Measurements from ENCODE around the gene LAPTM5.
A peak's percentile ranks its signal among the peaks of the same experiment; 100 is the strongest.

The LAPTM5 gene

GRCh38 chr1:30718636-30719405 lies 38.8 kb downstream of the LAPTM5 start (continued):
- TF ChIP-seq ZBTB7A (tag by site-specific recombination; IDR thresholded peaks at IDR 0.05; ENCODE audit: low read depth) (peak; percentile 73; the same call in 1 of the 2 replicates), AEBP2 (tag by site-specific recombination; IDR thresholded peaks at IDR 0.05; ENCODE audit: borderline replicate concordance) (no peak), ZBTB44 (tag by site-specific recombination; IDR thresholded peaks at IDR 0.05) (no peak), OSR2 (tag by site-specific recombination; IDR thresholded peaks at IDR 0.05) (no peak; the same call in none of the 2 replicates), ZNF2 (tag by site-specific recombination; IDR thresholded peaks at IDR 0.05) (peak; percentile 63; the same call in 1 of the 2 replicates), GLI4 (tag by site-specific recombination; IDR thresholded peaks at IDR 0.05) (peak; percentile 66; the same call in 1 of the 2 replicates), WT1 (tag by site-specific recombination; IDR thresholded peaks at IDR 0.05) (no peak), KLF9 (tag by site-specific recombination; IDR thresholded peaks at IDR 0.05; ENCODE audit: low read depth) (peak; percentile 95), IKZF3 (tag by site-specific recombination; IDR thresholded peaks at IDR 0.05) (no peak)

- ChIA-PET POLR2A (interaction anchor here (0.7 to 2.1 kb wide), 5 partner anchors 14 to 1355 kb away, joined by 3 to 24 read pairs (median 5); no protein-coding TSS in a partner anchor), CTCF (interaction anchor here (0.5 to 13.2 kb wide), 32 partner anchors 10 to 1666 kb away, joined by 3 to 374 read pairs (median 4); no protein-coding TSS in a partner anchor)
- H3K36me3 ChIP-seq (ENCODE audit: control insufficient read depth in 2 of 2, insufficient read depth in 1 of 2, low read length in 2 of 2) = no peaks in the 10 kb centered on the region
- H3K4me1 ChIP-seq (ENCODE audit: control insufficient read depth, insufficient read depth, low read length) = no peaks in the 10 kb centered on the region
- no peaks in the 10 kb centered on the region for H3K9me3 ChIP-seq (ENCODE audit: control insufficient read depth, insufficient read depth, low read depth, low read length)
- peak overlapping the region; percentile 12; the same call in 1 of the 2 replicates for H3K4me3 ChIP-seq (ENCODE audit: low read depth, low read length)
- no peak overlapping the region for H3K27ac ChIP-seq (ENCODE audit: extremely low read depth, low read depth, low read length)
- TF ChIP-seq SCRT1 (tag by site-specific recombination; IDR thresholded peaks at IDR 0.05; ENCODE audit: borderline replicate concordance) (no peak), KLF9 (tag by site-specific recombination; IDR thresholded peaks at IDR 0.05; ENCODE audit: low read depth) (peak; percentile 41; the same call in 1 of the 2 replicates), ZNF140 (tag by site-specific recombination; IDR thresholded peaks at IDR 0.05) (no peak), SP3 (tag by site-specific recombination; IDR thresholded peaks at IDR 0.05) (peak; percentile 95), ZNF292 (tag by site-specific recombination; IDR thresholded peaks at IDR 0.05; ENCODE audit: borderline replicate concordance, low read depth) (no peak), ZNF558 (tag by site-specific recombination; IDR thresholded peaks at IDR 0.05) (no peak), ZNF132 (tag by site-specific recombination; IDR thresholded peaks at IDR 0.05; ENCODE audit: borderline replicate concordance) (no peak), ZNF677 (tag by site-specific recombination; IDR thresholded peaks at IDR 0.05) (no peak), ZNF416 (tag by site-specific recombination; IDR thresholded peaks at IDR 0.05) (no peak), ZSCAN30 (tag by site-specific recombination; IDR thresholded peaks at IDR 0.05) (no peak), KLF1 (tag by site-specific recombination; IDR thresholded peaks at IDR 0.05) (0 out of 2 replicates have a peak, but pooled peaks have one; percentile 27), ZNF76 (tag by site-specific recombination; IDR thresholded peaks at IDR 0.05; ENCODE audit: borderline replicate concordance, low read depth) (no peak), ZNF184 (tag by site-specific recombination; IDR thresholded peaks at IDR 0.05) (no peak), ZNF843 (tag by site-specific recombination; IDR thresholded peaks at IDR 0.05) (no peak), ZNF274 (IDR thresholded peaks at IDR 0.05; ENCODE audit: low read length) (no peak), ZNF274 (tag by site-specific recombination; IDR thresholded peaks at IDR 0.05; ENCODE audit: borderline replicate concordance) (no peak), ZNF221 (tag by site-specific recombination; IDR thresholded peaks at IDR 0.05; ENCODE audit: borderline replicate concordance) (no peak), BCL11B (tag by site-specific recombination; IDR thresholded peaks at IDR 0.05; ENCODE audit: low read depth) (no peak), ZSCAN16 (tag by site-specific recombination; IDR thresholded peaks at IDR 0.05) (no peak), REPIN1 (tag by site-specific recombination; IDR thresholded peaks at IDR 0.05; ENCODE audit: low read depth) (no peak), MYNN (tag by site-specific recombination; IDR thresholded peaks at IDR 0.05; ENCODE audit: borderline replicate concordance) (no peak), ZNF37A (tag by site-specific recombination; IDR thresholded peaks at IDR 0.05) (no peak), ZNF404 (tag by site-specific recombination; IDR thresholded peaks at IDR 0.05) (no peak), ZNF19 (tag by site-specific recombination; IDR thresholded peaks at IDR 0.05; ENCODE audit: low read depth) (no peak), ZNF175 (tag by site-specific recombination; IDR thresholded peaks at IDR 0.05) (no peak), ZNF16 (tag by site-specific recombination; IDR thresholded peaks at IDR 0.05; ENCODE audit: low read depth) (no peak), ZNF157 (tag by site-specific recombination; IDR thresholded peaks at IDR 0.05) (no peak), HOXC10 (CRISPR knock-in tag; IDR thresholded peaks at IDR 0.05) (no peak)
Observed at GRCh38 chr1:30718091-30718635, 39.4 kb downstream of the LAPTM5 start.

All from HEK293 (cell line).